Measurements from ENCODE around the gene NECAB2. TPM values are rescaled to one million over a fixed set of nuclear protein-coding genes. Genes with fewer than 3 reads are reported as not detected.

The NECAB2 gene
- polyA plus RNA-seq, 1 donor (not counting 4 experiments of a cell fraction or from before 2014, with no cell fraction given), result not detected

DNA sequence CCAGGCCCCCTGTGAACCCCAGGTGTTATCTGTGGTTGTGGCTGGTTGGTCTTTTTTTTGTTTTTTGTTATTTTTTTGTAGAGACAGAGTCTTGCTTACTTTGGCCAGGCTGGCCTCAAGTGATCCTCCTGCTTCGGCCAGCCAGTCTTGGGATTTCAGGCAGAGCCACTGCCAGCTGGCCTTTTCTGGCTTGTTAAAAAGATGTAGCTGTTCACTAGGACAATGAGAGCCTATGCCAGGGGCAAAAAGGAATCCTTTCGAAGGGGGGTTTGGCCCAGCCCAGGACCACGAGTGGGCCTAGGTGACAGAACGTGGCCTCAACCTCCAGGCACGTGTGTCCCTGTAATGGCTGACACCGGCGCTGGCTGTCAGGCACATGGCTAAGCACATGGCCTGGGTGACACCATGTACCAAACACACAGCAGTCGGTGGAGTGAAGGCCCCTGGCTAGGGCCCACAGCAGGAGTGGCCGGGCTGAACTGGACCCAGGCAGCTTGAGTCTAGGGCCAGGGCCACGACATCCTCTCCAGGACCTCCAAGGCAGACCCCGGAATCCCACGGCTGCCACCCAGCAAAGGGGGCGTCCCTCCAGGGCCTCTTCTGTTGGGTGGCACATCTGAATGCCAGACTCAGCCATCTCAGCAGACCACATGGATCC is 81.5 kb downstream of the NECAB2 start:
- H4K20me1 ChIP-seq (ENCODE audit: control insufficient read depth, extremely low read depth, insufficient read depth, low read length), result no peaks in the 10 kb centered on the region
- TF ChIP-seq CTCF (optimal IDR thresholded peaks at IDR 0.05 in 1 of 3, IDR thresholded peaks at IDR 0.05 in 1 of 3, conservative IDR thresholded peaks at IDR 0.05 in 1 of 3; ENCODE audit: extremely low read depth in 1 of 3, insufficient read depth in 2 of 3, low read length in 3 of 3) (no peak), EZH2 (IDR thresholded peaks at IDR 0.05; ENCODE audit: low read length) (no peak)
- DNase-seq (ENCODE audit: low read depth, low spot score) (no peak), FAIRE-seq (no peak)
- H3K9me1 ChIP-seq (ENCODE audit: control insufficient read depth, extremely low read depth, insufficient read depth, low read length), result no peaks in the 10 kb centered on the region
- no peak overlapping the region for H3K9ac ChIP-seq (ENCODE audit: control insufficient read depth, extremely low read depth, insufficient read depth, low read length)
- H3K9me3 ChIP-seq (ENCODE audit: control insufficient read depth, low read depth, low read length), result no peaks in the 10 kb centered on the region
- no peak overlapping the region for H2AFZ ChIP-seq (ENCODE audit: control insufficient read depth, low read length)
- H3K27me3 ChIP-seq (ENCODE audit: control insufficient read depth, extremely low read depth, insufficient read depth, low read length), result no peaks in the 10 kb centered on the region
- no peak overlapping the region for H3K27ac ChIP-seq (ENCODE audit: control insufficient read depth, insufficient read depth, low read length)
- H3K4me3 ChIP-seq (ENCODE audit: control insufficient read depth in 2 of 3, extremely low read depth in 1 of 3, insufficient read depth in 2 of 3, low read depth in 1 of 3, low read length in 3 of 3), result no peak overlapping the region
- no peak overlapping the region for H3K4me2 ChIP-seq (ENCODE audit: control insufficient read depth, extremely low read depth, insufficient read depth, low read depth, low read length)
- H3K36me3 ChIP-seq (ENCODE audit: control insufficient read depth in 2 of 2, extremely low read depth in 1 of 2, insufficient read depth in 2 of 2, low read length in 2 of 2), result peaks cover 13 to 18% of the 10 kb centered on the region in 2 experiments
- dilution Hi-C loops (cut with MboI; ENCODE audit: extremely low pct_ligation_motif_present, low sequenced_read_pairs), result no loop called here
- H3K4me1 ChIP-seq (ENCODE audit: control insufficient read depth, extremely low read depth, insufficient read depth, low read length), result no peaks in the 10 kb centered on the region
- H3K79me2 ChIP-seq (ENCODE audit: control insufficient read depth, insufficient read depth, low read length), result no peaks in the 10 kb centered on the region

DNA sequence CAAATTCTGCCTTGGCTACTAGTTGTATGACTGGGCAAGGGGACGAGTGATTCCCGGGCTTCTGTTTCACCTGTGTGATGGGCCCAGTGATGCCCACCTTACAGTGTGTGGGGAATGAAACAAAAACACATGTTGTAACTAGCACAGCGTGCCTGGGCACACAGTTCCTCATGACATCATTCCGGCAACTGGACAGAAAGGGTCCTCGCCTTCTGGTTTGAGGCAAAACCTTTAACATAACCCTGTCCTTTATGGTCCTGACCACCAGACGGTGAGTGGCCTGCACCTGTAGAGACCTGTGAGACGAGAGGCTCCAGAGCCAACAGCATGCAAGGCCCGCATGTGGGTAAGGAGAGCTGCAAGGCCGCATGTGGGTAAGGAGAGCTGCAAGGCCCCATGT is 82.3 kb downstream of the NECAB2 start:
- Histone ChIP-seq H3K27ac (ENCODE audit: control insufficient read depth, insufficient read depth, low read length) (no peak overlapping the region), H3K79me2 (ENCODE audit: control insufficient read depth, insufficient read depth, low read length) (no peaks in the 10 kb centered on the region), H3K9ac (ENCODE audit: control insufficient read depth, extremely low read depth, insufficient read depth, low read length) (no peak overlapping the region), H4K20me1 (ENCODE audit: control insufficient read depth, extremely low read depth, insufficient read depth, low read length) (no peaks in the 10 kb centered on the region), H3K9me3 (ENCODE audit: control insufficient read depth, low read depth, low read length) (no peaks in the 10 kb centered on the region), H3K27me3 (ENCODE audit: control insufficient read depth, extremely low read depth, insufficient read depth, low read length) (no peaks in the 10 kb centered on the region), H3K4me3 (ENCODE audit: control insufficient read depth in 2 of 3, extremely low read depth in 1 of 3, insufficient read depth in 2 of 3, low read depth in 1 of 3, low read length in 3 of 3) (no peak overlapping the region), H3K9me1 (ENCODE audit: control insufficient read depth, extremely low read depth, insufficient read depth, low read length) (no peaks in the 10 kb centered on the region), H2AFZ (ENCODE audit: control insufficient read depth, low read length) (no peak overlapping the region), H3K36me3 (ENCODE audit: control insufficient read depth in 2 of 2, extremely low read depth in 1 of 2, insufficient read depth in 2 of 2, low read length in 2 of 2) (peaks cover 20 to 24% of the 10 kb centered on the region in 2 experiments), H3K4me2 (ENCODE audit: control insufficient read depth, extremely low read depth, insufficient read depth, low read depth, low read length) (no peak overlapping the region), H3K4me1 (ENCODE audit: control insufficient read depth, extremely low read depth, insufficient read depth, low read length) (no peaks in the 10 kb centered on the region)
- dilution Hi-C loops (cut with MboI; ENCODE audit: extremely low pct_ligation_motif_present, low sequenced_read_pairs), result no loop called here
- DNase-seq (ENCODE audit: low read depth, low spot score) (no peak), FAIRE-seq (no peak)
- no peak for TF ChIP-seq EZH2 (IDR thresholded peaks at IDR 0.05; ENCODE audit: low read length)
- TF ChIP-seq CTCF (optimal IDR thresholded peaks at IDR 0.05 in 1 of 3, IDR thresholded peaks at IDR 0.05 in 1 of 3, conservative IDR thresholded peaks at IDR 0.05 in 1 of 3; ENCODE audit: extremely low read depth in 1 of 3, insufficient read depth in 2 of 3, low read length in 3 of 3), result no peak

All from keratinocyte (primary cell).